Neural progenitor cell (in vitro differentiated cells): ENCODE measurements around the gene SEMA4A. TPM values are rescaled to one million over a fixed set of nuclear protein-coding genes. Genes with fewer than 3 reads are reported as not detected.

Experiments
- DNase-seq: peaks from one replicate; pipeline ENCODE4 v3.0.0-alpha.2; 2016; ENCODE audit warnings: low spot score
- H2AFZ ChIP-seq: fragments of 200-600 bp; sonication (generic); replicated peaks from 2 replicates; pipeline ENCODE4 v1.6.1; 2016; ENCODE audit warnings: antibody characterized with exemption
- H3F3A ChIP-seq: fragments of 200-600 bp; sonication (generic); 2 replicates; pipeline ENCODE4 v1.6.1; 2016; ENCODE audit warnings: antibody characterized with exemption, low read depth
- H3K27ac ChIP-seq: fragments of 200-600 bp; sonication (generic); 2 replicates; pipeline ENCODE4 v1.5.1; 2016; ENCODE audit warnings: mild to moderate bottlenecking
- H3K27me3 ChIP-seq: fragments of 200-600 bp; sonication (generic); 2 replicates; pipeline ENCODE4 v1.6.1; 2016; ENCODE audit warnings: mild to moderate bottlenecking, moderate library complexity
- H3K36me3 ChIP-seq: fragments of 200-600 bp; sonication (generic); 2 replicates; pipeline ENCODE4 v1.5.1; 2016
- H3K4me1 ChIP-seq: fragments of 200-600 bp; sonication (generic); 2 replicates; pipeline ENCODE4 v1.6.1; 2016; ENCODE audit warnings: mixed run types
- H3K4me2 ChIP-seq: fragments of 200-600 bp; sonication (generic); 2 replicates; pipeline ENCODE4 v1.6.1; 2016
- H3K4me3 ChIP-seq: fragments of 200-600 bp; sonication (generic); 2 replicates; pipeline ENCODE4 v1.5.1; 2016
- H3K79me2 ChIP-seq: fragments of 200-600 bp; sonication (generic); 2 replicates; pipeline ENCODE4 v1.6.1; 2016; ENCODE audit warnings: low read depth
- H3K9ac ChIP-seq: fragments of 200-600 bp; sonication (generic); 2 replicates; pipeline ENCODE4 v1.6.1; 2016
- H3K9me3 ChIP-seq: fragments of 200-600 bp; sonication (generic); 2 replicates; pipeline ENCODE4 v1.5.1; 2016; ENCODE audit warnings: low read depth
- H4K20me1 ChIP-seq: fragments of 200-600 bp; sonication (generic); 2 replicates; pipeline ENCODE4 v1.6.1; 2016; ENCODE audit warnings: low read depth
- H3K27ac Mint-ChIP-seq: 3 replicates; pipeline ENCODE4 v1.8.0; 2021; ENCODE audit warnings: mixed read lengths
- H3K27me3 Mint-ChIP-seq: 2 replicates; pipeline ENCODE4 v1.8.0; 2022; ENCODE audit warnings: low read depth, mild to moderate bottlenecking, inconsistent platforms, moderate library complexity, mixed read lengths; ENCODE audit not compliant: insufficient read depth
- H3K36me3 Mint-ChIP-seq: 3 replicates; pipeline ENCODE4 v1.8.0; 2021; ENCODE audit warnings: mixed read lengths
- H3K4me1 Mint-ChIP-seq: 3 replicates; pipeline ENCODE4 v1.8.0; 2021; ENCODE audit warnings: mixed read lengths
- H3K4me3 Mint-ChIP-seq: 3 replicates; pipeline ENCODE4 v1.8.0; 2021; ENCODE audit warnings: mild to moderate bottlenecking, moderate library complexity, mixed read lengths
- H3K9me3 Mint-ChIP-seq: 3 replicates; pipeline ENCODE4 v1.8.0; 2020; ENCODE audit warnings: mixed read lengths
- CTCF ChIP-seq: fragments of 200-600 bp; sonication (generic); IDR thresholded peaks from 2 replicates; pipeline ENCODE4 v1.5.1; 2017; ENCODE audit warnings: antibody characterized with exemption, mild to moderate bottlenecking
- EZH2 ChIP-seq: fragments of 200-600 bp; sonication (generic); IDR thresholded peaks from 2 replicates; pipeline ENCODE4 v1.6.1; 2017; ENCODE audit warnings: antibody characterized with exemption, mild to moderate bottlenecking, moderate library complexity
- EZH2phosphoT487 ChIP-seq: fragments of 200-600 bp; sonication (generic); IDR thresholded peaks from 2 replicates; pipeline ENCODE4 v1.6.1; 2017; ENCODE audit warnings: antibody characterized with exemption
- total RNA-seq: library from RNA; depleted of rRNA; stranded (reverse); fragments of >200 nt; gene quantifications from 2 replicates; pipeline ENCODE4 v1.2.3, GENCODE V29; 2015; ENCODE audit warnings: low replicate concordance

SEMA4A gene
- total RNA-seq, 1 donor from 2014 or later = 0.69 TPM

- H3K4me3 ChIP-seq = no peak overlapping the region
- peaks cover 7% of the 10 kb centered on the region for H3K27me3 Mint-ChIP-seq
- H2AFZ ChIP-seq = no peak overlapping the region
- H3K9me3 Mint-ChIP-seq = no peaks in the 10 kb centered on the region
- no peak for DNase-seq
- peaks cover 11% of the 10 kb centered on the region for H3K36me3 Mint-ChIP-seq
- no peak overlapping the region for H3K4me3 Mint-ChIP-seq
- H3K27me3 ChIP-seq = no peaks in the 10 kb centered on the region
- H3K9me3 ChIP-seq = no peaks in the 10 kb centered on the region
- H3K27ac Mint-ChIP-seq = peak overlapping the region; percentile 94
- H3K27ac ChIP-seq = peak overlapping the region; percentile 76
- H3K4me1 Mint-ChIP-seq = peaks cover 40% of the 10 kb centered on the region
- H3K4me1 ChIP-seq = peaks cover 7% of the 10 kb centered on the region
- peaks cover 9% of the 10 kb centered on the region for H3F3A ChIP-seq
- peaks cover 7% of the 10 kb centered on the region for H3K79me2 ChIP-seq
- H3K36me3 ChIP-seq = no peaks in the 10 kb centered on the region
- H3K4me2 ChIP-seq = no peak overlapping the region
- H3K9ac ChIP-seq = no peak overlapping the region
- TF ChIP-seq EZH2phosphoT487 = no peak
- H4K20me1 ChIP-seq = peaks cover 69% of the 10 kb centered on the region
Observed at GRCh38 chr1:156128654-156129597, 24.5 kb upstream of the SEMA4A start.

- Mint-ChIP-seq H3K4me3 (no peak overlapping the region), H3K9me3 (no peaks in the 10 kb centered on the region), H3K4me1 (peaks cover 34% of the 10 kb centered on the region), H3K36me3 (peaks cover 14% of the 10 kb centered on the region), H3K27me3 (peaks cover 6% of the 10 kb centered on the region), H3K27ac (peak overlapping the region; percentile 54)
- Histone ChIP-seq H3K9me3 (no peaks in the 10 kb centered on the region), H2AFZ (no peak overlapping the region), H3K9ac (no peak overlapping the region), H3K27ac (peak overlapping the region; percentile 76), H3K4me3 (no peak overlapping the region), H3K36me3 (no peaks in the 10 kb centered on the region), H4K20me1 (peaks cover 59% of the 10 kb centered on the region), H3K4me1 (peaks cover 6% of the 10 kb centered on the region), H3K4me2 (no peak overlapping the region), H3F3A (peaks cover 1% of the 10 kb centered on the region), H3K79me2 (no peaks in the 10 kb centered on the region), H3K27me3 (no peaks in the 10 kb centered on the region)
- TF ChIP-seq CTCF = peak; percentile 89
- TF ChIP-seq EZH2phosphoT487 = no peak
- DNase-seq = peak; percentile 81
Observed at GRCh38 chr1:156129687-156130577, 23.5 kb upstream of the SEMA4A start.

DNA sequence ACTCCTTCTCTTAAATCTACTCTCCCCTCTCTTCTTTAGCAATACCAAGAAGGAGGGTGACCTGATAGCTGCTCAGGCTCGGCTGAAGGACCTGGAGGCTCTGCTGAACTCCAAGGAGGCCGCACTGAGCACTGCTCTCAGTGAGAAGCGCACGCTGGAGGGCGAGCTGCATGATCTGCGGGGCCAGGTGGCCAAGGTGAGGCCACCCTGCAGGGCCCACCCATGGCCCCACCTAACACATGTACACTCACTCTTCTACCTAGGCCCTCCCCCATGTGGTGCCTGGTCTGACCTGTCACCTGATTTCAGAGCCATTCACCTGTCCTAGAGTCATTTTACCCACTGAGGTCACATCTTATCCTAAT lies 22.8 kb upstream of the SEMA4A start:
- Histone ChIP-seq H3K9ac (no peak overlapping the region), H3K27ac (no peak overlapping the region), H3K79me2 (no peaks in the 10 kb centered on the region), H3F3A (no peaks in the 10 kb centered on the region), H3K4me1 (peaks cover 6% of the 10 kb centered on the region), H3K4me2 (no peak overlapping the region), H3K27me3 (no peaks in the 10 kb centered on the region), H3K4me3 (no peak overlapping the region), H2AFZ (no peak overlapping the region), H3K9me3 (no peaks in the 10 kb centered on the region), H4K20me1 (peaks cover 52% of the 10 kb centered on the region), H3K36me3 (no peaks in the 10 kb centered on the region)
- Mint-ChIP-seq H3K9me3 (no peaks in the 10 kb centered on the region), H3K36me3 (peaks cover 14% of the 10 kb centered on the region), H3K27ac (no peak overlapping the region), H3K4me1 (peaks cover 30% of the 10 kb centered on the region), H3K27me3 (peaks cover 3% of the 10 kb centered on the region), H3K4me3 (no peak overlapping the region)
- TF ChIP-seq CTCF (no peak), EZH2 (no peak)
- no peak for DNase-seq
